Measurements from ENCODE around the gene SCN2B. TPM values are rescaled to one million over a fixed set of nuclear protein-coding genes. Genes with fewer than 3 reads are reported as not detected.
A peak's percentile ranks its signal among the peaks of the same experiment; 100 is the strongest.

Gene SCN2B
- total and polyA plus RNA-seq, 2 of the 13 experiments (the other 11 are each of a cell fraction or from before 2014, with no cell fraction given): 0.01 to 0.02 TPM

- TF ChIP-seq SIX1 (CRISPR knock-in tag; IDR thresholded peaks at IDR 0.05; ENCODE audit: borderline replicate concordance): peak; percentile 79; the same call in 1 of the 2 replicates
- TF ChIP-seq ZNF619 (CRISPR knock-in tag; IDR thresholded peaks at IDR 0.05): peak; percentile 53
- TF ChIP-seq HDAC1 (CRISPR knock-in tag; IDR thresholded peaks at IDR 0.05): peak; percentile 72
- TF ChIP-seq ZNF781 (CRISPR knock-in tag; IDR thresholded peaks at IDR 0.05; ENCODE audit: borderline replicate concordance, not compliant biosample characterization): peak; percentile 47
- TF ChIP-seq, protein P1, sequence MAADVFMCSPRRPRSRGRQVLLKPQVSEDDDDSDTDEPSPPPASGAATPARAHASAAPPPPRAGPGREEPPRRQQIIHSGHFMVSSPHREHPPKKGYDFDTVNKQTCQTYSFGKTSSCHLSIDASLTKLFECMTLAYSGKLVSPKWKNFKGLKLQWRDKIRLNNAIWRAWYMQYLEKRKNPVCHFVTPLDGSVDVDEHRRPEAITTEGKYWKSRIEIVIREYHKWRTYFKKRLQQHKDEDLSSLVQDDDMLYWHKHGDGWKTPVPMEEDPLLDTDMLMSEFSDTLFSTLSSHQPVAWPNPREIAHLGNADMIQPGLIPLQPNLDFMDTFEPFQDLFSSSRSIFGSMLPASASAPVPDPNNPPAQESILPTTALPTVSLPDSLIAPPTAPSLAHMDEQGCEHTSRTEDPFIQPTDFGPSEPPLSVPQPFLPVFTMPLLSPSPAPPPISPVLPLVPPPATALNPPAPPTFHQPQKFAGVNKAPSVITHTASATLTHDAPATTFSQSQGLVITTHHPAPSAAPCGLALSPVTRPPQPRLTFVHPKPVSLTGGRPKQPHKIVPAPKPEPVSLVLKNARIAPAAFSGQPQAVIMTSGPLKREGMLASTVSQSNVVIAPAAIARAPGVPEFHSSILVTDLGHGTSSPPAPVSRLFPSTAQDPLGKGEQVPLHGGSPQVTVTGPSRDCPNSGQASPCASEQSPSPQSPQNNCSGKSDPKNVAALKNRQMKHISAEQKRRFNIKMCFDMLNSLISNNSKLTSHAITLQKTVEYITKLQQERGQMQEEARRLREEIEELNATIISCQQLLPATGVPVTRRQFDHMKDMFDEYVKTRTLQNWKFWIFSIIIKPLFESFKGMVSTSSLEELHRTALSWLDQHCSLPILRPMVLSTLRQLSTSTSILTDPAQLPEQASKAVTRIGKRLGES (CRISPR knock-in tag; IDR thresholded peaks at IDR 0.05; ENCODE audit: borderline replicate concordance): 0 out of 2 replicates have a peak, but pooled peaks have one; percentile 32
- TF ChIP-seq, protein P2, sequence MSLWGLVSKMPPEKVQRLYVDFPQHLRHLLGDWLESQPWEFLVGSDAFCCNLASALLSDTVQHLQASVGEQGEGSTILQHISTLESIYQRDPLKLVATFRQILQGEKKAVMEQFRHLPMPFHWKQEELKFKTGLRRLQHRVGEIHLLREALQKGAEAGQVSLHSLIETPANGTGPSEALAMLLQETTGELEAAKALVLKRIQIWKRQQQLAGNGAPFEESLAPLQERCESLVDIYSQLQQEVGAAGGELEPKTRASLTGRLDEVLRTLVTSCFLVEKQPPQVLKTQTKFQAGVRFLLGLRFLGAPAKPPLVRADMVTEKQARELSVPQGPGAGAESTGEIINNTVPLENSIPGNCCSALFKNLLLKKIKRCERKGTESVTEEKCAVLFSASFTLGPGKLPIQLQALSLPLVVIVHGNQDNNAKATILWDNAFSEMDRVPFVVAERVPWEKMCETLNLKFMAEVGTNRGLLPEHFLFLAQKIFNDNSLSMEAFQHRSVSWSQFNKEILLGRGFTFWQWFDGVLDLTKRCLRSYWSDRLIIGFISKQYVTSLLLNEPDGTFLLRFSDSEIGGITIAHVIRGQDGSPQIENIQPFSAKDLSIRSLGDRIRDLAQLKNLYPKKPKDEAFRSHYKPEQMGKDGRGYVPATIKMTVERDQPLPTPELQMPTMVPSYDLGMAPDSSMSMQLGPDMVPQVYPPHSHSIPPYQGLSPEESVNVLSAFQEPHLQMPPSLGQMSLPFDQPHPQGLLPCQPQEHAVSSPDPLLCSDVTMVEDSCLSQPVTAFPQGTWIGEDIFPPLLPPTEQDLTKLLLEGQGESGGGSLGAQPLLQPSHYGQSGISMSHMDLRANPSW (CRISPR knock-in tag; IDR thresholded peaks at IDR 0.05; ENCODE audit: borderline replicate concordance): peak; percentile 96; the same call in 1 of the 2 replicates
- TF ChIP-seq ARID2 (CRISPR knock-in tag; IDR thresholded peaks at IDR 0.05; ENCODE audit: borderline replicate concordance): 0 out of 2 replicates have a peak, but pooled peaks have one; percentile 52
- TF ChIP-seq, protein P3, sequence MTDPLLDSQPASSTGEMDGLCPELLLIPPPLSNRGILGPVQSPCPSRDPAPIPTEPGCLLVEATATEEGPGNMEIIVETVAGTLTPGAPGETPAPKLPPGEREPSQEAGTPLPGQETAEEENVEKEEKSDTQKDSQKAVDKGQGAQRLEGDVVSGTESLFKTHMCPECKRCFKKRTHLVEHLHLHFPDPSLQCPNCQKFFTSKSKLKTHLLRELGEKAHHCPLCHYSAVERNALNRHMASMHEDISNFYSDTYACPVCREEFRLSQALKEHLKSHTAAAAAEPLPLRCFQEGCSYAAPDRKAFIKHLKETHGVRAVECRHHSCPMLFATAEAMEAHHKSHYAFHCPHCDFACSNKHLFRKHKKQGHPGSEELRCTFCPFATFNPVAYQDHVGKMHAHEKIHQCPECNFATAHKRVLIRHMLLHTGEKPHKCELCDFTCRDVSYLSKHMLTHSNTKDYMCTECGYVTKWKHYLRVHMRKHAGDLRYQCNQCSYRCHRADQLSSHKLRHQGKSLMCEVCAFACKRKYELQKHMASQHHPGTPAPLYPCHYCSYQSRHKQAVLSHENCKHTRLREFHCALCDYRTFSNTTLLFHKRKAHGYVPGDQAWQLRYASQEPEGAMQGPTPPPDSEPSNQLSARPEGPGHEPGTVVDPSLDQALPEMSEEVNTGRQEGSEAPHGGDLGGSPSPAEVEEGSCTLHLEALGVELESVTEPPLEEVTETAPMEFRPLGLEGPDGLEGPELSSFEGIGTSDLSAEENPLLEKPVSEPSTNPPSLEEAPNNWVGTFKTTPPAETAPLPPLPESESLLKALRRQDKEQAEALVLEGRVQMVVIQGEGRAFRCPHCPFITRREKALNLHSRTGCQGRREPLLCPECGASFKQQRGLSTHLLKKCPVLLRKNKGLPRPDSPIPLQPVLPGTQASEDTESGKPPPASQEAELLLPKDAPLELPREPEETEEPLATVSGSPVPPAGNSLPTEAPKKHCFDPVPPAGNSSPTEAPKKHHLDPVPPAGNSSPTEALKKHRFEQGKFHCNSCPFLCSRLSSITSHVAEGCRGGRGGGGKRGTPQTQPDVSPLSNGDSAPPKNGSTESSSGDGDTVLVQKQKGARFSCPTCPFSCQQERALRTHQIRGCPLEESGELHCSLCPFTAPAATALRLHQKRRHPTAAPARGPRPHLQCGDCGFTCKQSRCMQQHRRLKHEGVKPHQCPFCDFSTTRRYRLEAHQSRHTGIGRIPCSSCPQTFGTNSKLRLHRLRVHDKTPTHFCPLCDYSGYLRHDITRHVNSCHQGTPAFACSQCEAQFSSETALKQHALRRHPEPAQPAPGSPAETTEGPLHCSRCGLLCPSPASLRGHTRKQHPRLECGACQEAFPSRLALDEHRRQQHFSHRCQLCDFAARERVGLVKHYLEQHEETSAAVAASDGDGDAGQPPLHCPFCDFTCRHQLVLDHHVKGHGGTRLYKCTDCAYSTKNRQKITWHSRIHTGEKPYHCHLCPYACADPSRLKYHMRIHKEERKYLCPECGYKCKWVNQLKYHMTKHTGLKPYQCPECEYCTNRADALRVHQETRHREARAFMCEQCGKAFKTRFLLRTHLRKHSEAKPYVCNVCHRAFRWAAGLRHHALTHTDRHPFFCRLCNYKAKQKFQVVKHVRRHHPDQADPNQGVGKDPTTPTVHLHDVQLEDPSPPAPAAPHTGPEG (CRISPR knock-in tag; IDR thresholded peaks at IDR 0.05): peak; percentile 91
- TF ChIP-seq BRF2 (CRISPR knock-in tag; IDR thresholded peaks at IDR 0.05): 0 out of 2 replicates have a peak, but pooled peaks have one; percentile 9
- no peak for TF ChIP-seq ZNF234 (CRISPR knock-in tag; conservative IDR thresholded peaks at IDR 0.05)
- TF ChIP-seq, protein P4, sequence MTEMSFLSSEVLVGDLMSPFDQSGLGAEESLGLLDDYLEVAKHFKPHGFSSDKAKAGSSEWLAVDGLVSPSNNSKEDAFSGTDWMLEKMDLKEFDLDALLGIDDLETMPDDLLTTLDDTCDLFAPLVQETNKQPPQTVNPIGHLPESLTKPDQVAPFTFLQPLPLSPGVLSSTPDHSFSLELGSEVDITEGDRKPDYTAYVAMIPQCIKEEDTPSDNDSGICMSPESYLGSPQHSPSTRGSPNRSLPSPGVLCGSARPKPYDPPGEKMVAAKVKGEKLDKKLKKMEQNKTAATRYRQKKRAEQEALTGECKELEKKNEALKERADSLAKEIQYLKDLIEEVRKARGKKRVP (CRISPR knock-in tag; IDR thresholded peaks at IDR 0.05): peak in 1 of 2 experiments; percentile 92; a peak in 2 of 4 replicates
These were observed 18.6 kb upstream of the SCN2B start (continued) for GRCh38 chr11:118194835-118195627.
